ENCODE data around the gene DXO. TPM values are rescaled to one million over a fixed set of nuclear protein-coding genes. Genes with fewer than 3 reads are reported as not detected.
A peak's percentile ranks its signal among the peaks of the same experiment; 100 is the strongest.

Gene DXO
- total RNA-seq, 1 donor from 2014 or later: 11.2 TPM

GRCh38 chr6:31952140-31952805, 19.7 kb downstream of the DXO start:
- Histone ChIP-seq H3K9me3 (replicated peaks) (no peaks in the 10 kb centered on the region), H3K27me3 (ENCODE audit: low read depth) (no peaks in the 10 kb centered on the region), H3K36me3 (peaks cover 56% of the 10 kb centered on the region), H3K27ac (replicated peaks) (no peak overlapping the region), H3K4me3 (no peak overlapping the region), H3K4me1 (peaks cover under 1% of the 10 kb centered on the region)
- DNase-seq: peak; percentile 52
- intact Hi-C loops (cut with micrococcal nuclease): no loop called here
- TF ChIP-seq, protein P1, sequence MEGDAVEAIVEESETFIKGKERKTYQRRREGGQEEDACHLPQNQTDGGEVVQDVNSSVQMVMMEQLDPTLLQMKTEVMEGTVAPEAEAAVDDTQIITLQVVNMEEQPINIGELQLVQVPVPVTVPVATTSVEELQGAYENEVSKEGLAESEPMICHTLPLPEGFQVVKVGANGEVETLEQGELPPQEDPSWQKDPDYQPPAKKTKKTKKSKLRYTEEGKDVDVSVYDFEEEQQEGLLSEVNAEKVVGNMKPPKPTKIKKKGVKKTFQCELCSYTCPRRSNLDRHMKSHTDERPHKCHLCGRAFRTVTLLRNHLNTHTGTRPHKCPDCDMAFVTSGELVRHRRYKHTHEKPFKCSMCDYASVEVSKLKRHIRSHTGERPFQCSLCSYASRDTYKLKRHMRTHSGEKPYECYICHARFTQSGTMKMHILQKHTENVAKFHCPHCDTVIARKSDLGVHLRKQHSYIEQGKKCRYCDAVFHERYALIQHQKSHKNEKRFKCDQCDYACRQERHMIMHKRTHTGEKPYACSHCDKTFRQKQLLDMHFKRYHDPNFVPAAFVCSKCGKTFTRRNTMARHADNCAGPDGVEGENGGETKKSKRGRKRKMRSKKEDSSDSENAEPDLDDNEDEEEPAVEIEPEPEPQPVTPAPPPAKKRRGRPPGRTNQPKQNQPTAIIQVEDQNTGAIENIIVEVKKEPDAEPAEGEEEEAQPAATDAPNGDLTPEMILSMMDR (IDR thresholded peaks at IDR 0.05; ENCODE audit: borderline replicate concordance): peak; percentile 77

GRCh38 chr6:31949926-31950548, 21.9 kb downstream of the DXO start:
- Histone ChIP-seq H3K4me3 (no peak overlapping the region), H3K27me3 (ENCODE audit: low read depth) (peaks cover 3% of the 10 kb centered on the region), H3K4me1 (peaks cover 9% of the 10 kb centered on the region), H3K9me3 (replicated peaks) (no peaks in the 10 kb centered on the region), H3K27ac (replicated peaks) (no peak overlapping the region), H3K36me3 (peaks cover 36% of the 10 kb centered on the region)
- TF ChIP-seq, protein P1 (IDR thresholded peaks at IDR 0.05; ENCODE audit: borderline replicate concordance): no peak
- intact Hi-C loops (cut with micrococcal nuclease): no loop called here
- DNase-seq: no peak

DNA sequence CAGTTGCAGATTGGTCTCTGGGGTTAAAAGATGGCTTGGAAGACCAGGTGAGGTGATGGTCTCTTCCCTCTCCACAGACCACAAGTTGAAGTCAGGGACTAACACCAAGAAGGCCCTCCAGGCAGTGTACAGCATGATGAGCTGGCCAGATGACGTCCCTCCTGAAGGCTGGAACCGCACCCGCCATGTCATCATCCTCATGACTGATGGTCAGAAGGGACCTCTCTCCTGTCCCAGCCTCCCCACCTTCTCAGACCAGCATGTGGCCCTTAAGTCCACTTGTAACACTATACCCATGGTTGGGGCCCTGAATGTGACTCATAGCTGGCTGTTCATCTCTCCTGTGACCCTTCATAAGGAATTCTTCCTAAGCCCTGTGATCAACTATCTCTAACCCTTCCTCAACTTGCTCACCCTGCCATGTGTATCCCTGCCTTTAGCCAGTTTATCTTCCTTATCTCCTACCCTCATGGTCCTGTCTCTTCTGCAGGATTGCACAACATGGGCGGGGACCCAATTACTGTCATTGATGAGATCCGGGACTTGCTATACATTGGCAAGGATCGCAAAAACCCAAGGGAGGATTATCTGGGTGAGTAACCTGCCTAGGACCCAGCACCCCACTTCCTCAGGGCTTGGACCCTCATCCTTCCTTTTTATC, 23.1 kb downstream of the DXO start:
- Histone ChIP-seq H3K9me3 (replicated peaks) (no peaks in the 10 kb centered on the region), H3K27me3 (ENCODE audit: low read depth) (peaks cover 15% of the 10 kb centered on the region), H3K4me1 (peaks cover 13% of the 10 kb centered on the region), H3K36me3 (peaks cover 25% of the 10 kb centered on the region), H3K27ac (replicated peaks) (no peak overlapping the region), H3K4me3 (no peak overlapping the region)
- intact Hi-C loops (cut with micrococcal nuclease): no loop called here
- no peak for DNase-seq
- TF ChIP-seq, protein P1 (IDR thresholded peaks at IDR 0.05; ENCODE audit: borderline replicate concordance): no peak

DNA sequence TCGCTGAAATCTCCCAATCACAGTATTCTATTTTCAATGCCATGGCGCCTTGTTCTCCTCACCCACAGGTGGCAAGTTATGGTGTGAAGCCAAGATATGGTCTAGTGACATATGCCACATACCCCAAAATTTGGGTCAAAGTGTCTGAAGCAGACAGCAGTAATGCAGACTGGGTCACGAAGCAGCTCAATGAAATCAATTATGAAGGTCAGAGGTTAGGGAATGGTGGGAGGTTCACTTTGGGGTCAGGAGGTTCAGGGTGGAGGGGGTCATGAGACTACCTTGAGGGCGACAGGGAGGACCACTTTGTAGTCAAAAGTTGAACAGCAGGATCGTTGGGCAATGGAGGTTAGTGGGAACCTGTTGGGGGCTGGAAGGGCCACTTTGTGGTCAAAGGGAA, 23.6 kb downstream of the DXO start:
- Histone ChIP-seq H3K27ac (replicated peaks) (no peak overlapping the region), H3K36me3 (peaks cover 19% of the 10 kb centered on the region)
- intact Hi-C loops (cut with micrococcal nuclease): no loop called here

DNA sequence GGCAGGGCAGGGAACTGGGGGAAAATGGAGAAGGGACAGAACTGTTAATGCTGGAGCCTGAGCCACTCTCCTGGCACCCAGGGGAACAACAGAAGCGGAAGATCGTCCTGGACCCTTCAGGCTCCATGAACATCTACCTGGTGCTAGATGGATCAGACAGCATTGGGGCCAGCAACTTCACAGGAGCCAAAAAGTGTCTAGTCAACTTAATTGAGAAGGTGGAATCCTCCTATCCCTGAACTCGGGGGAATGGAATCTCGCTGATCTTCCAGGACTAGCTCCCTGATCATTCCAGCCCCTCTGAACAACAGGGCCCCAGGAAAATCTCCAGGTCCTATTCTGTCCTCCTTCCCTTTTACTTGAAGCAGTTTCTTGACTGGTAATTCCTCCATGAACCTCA, 24.1 kb downstream of the DXO start:
- H3K4me3 ChIP-seq: no peak overlapping the region
- H3K27me3 ChIP-seq (ENCODE audit: low read depth): peaks cover 25% of the 10 kb centered on the region
- TF ChIP-seq, protein P1 (IDR thresholded peaks at IDR 0.05; ENCODE audit: borderline replicate concordance): no peak
- no peak overlapping the region for H3K27ac ChIP-seq (replicated peaks)
- peaks cover 13% of the 10 kb centered on the region for H3K4me1 ChIP-seq
- intact Hi-C loops (cut with micrococcal nuclease): no loop called here
- DNase-seq: no peak
- no peaks in the 10 kb centered on the region for H3K9me3 ChIP-seq (replicated peaks)
- peaks cover 15% of the 10 kb centered on the region for H3K36me3 ChIP-seq

More for the DNA sequence above, 23.6 kb downstream of the DXO start:
- H3K27me3 ChIP-seq (ENCODE audit: low read depth): peaks cover 21% of the 10 kb centered on the region
- DNase-seq: no peak
- TF ChIP-seq, protein P1 (IDR thresholded peaks at IDR 0.05; ENCODE audit: borderline replicate concordance): no peak
- H3K9me3 ChIP-seq (replicated peaks): no peaks in the 10 kb centered on the region
- no peak overlapping the region for H3K4me3 ChIP-seq
- H3K4me1 ChIP-seq: peaks cover 13% of the 10 kb centered on the region
